GM23338 (cell line): Measurements from ENCODE around the gene TMEM178A. TPM values are rescaled to one million over a fixed set of nuclear protein-coding genes. Genes with fewer than 3 reads are reported as not detected.

Source experiments
- ATAC-seq: fragments of 200-7000 bp; cut with Tn5 transposase; 3 replicates; pipeline ENCODE4 v1.9.1; 2020
- DNase-seq: peaks from one replicate; pipeline ENCODE4 v3.0.0-alpha.2; 2015; ENCODE audit warnings: low spot score
- H2AFZ ChIP-seq: fragments of 200-600 bp; sonication (generic); 2 replicates; pipeline ENCODE4 v1.8.0; 2016; ENCODE audit warnings: antibody characterized with exemption, mild to moderate bottlenecking, moderate library complexity
- H3F3A ChIP-seq: fragments of 200-600 bp; sonication (generic); replicated peaks from 2 replicates; pipeline ENCODE4 v1.8.0; 2017; ENCODE audit warnings: antibody characterized with exemption, mixed run types, low read depth
- H3K27ac ChIP-seq: fragments of 200-600 bp; sonication (generic); 2 replicates; pipeline ENCODE4 v1.6.1; 2016; ENCODE audit warnings: low read depth
- H3K27me3 ChIP-seq: fragments of 200-600 bp; sonication (generic); 2 replicates; pipeline ENCODE4 v1.8.0; 2016; ENCODE audit warnings: mild to moderate bottlenecking, mixed run types, moderate library complexity; ENCODE audit not compliant: insufficient read depth
- H3K36me3 ChIP-seq: fragments of 200-600 bp; sonication (generic); 2 replicates; pipeline ENCODE4 v1.8.0; 2016; ENCODE audit warnings: mild to moderate bottlenecking; ENCODE audit not compliant: insufficient read depth
- H3K4me1 ChIP-seq: fragments of 200-600 bp; sonication (generic); 2 replicates; pipeline ENCODE4 v1.8.0; 2016; ENCODE audit warnings: mild to moderate bottlenecking, moderate library complexity; ENCODE audit not compliant: insufficient read depth
- H3K4me2 ChIP-seq: fragments of 200-600 bp; sonication (generic); 2 replicates; pipeline ENCODE4 v1.7.1; 2017; ENCODE audit warnings: mixed run types
- H3K4me3 ChIP-seq: fragments of 200-600 bp; sonication (generic); 2 replicates; pipeline ENCODE4 v1.6.1; 2016; ENCODE audit warnings: mixed run types
- H3K79me2 ChIP-seq: fragments of 200-600 bp; sonication (generic); replicated peaks from 2 replicates; pipeline ENCODE4 v1.8.0; 2017; ENCODE audit warnings: mild to moderate bottlenecking; ENCODE audit not compliant: insufficient read depth
- H3K9me2 ChIP-seq: fragments of 200-600 bp; sonication (generic); 2 replicates; pipeline ENCODE4 v1.8.0; 2017; ENCODE audit not compliant: insufficient read depth
- H4K20me1 ChIP-seq: fragments of 200-600 bp; sonication (generic); replicated peaks from 2 replicates; pipeline ENCODE4 v1.8.0; 2017; ENCODE audit warnings: mild to moderate bottlenecking; ENCODE audit not compliant: insufficient read depth
- H3K27ac Mint-ChIP-seq: 2 replicates; pipeline ENCODE4 v1.8.0; 2020; ENCODE audit warnings: inconsistent platforms, mild to moderate bottlenecking, moderate library complexity, mixed read lengths
- H3K27me3 Mint-ChIP-seq: 3 replicates; pipeline ENCODE4 v1.8.0; 2022; ENCODE audit warnings: low read depth, mild to moderate bottlenecking, moderate library complexity, mixed read lengths, inconsistent platforms; ENCODE audit not compliant: insufficient read depth, poor library complexity
- H3K36me3 Mint-ChIP-seq: 3 replicates; pipeline ENCODE4 v1.8.0; 2021; ENCODE audit warnings: low read depth, mild to moderate bottlenecking, inconsistent platforms, moderate library complexity, mixed read lengths
- H3K4me1 Mint-ChIP-seq: 3 replicates; pipeline ENCODE4 v1.8.0; 2020; ENCODE audit warnings: mild to moderate bottlenecking, inconsistent platforms, mixed read lengths
- H3K4me3 Mint-ChIP-seq: 3 replicates; pipeline ENCODE4 v1.8.0; 2021; ENCODE audit warnings: moderate library complexity, mild to moderate bottlenecking, inconsistent platforms, mixed read lengths
- H3K9me3 Mint-ChIP-seq: 3 replicates; pipeline ENCODE4 v1.8.0; 2020; ENCODE audit warnings: moderate library complexity, mild to moderate bottlenecking, inconsistent platforms, mixed read lengths
- JUNB ChIP-seq: IDR thresholded peaks from one replicate; pipeline ENCODE4 v1.6.1; 2016; ENCODE audit warnings: antibody characterized with exemption; ENCODE audit not compliant: unreplicated experiment
- POLR2AphosphoS5 ChIP-seq: IDR thresholded peaks from 2 replicates; pipeline ENCODE4 v1.6.1; 2016; ENCODE audit warnings: antibody characterized with exemption, low read depth
- STAT1 ChIP-seq: IDR thresholded peaks from one replicate; pipeline ENCODE4 v1.6.1; 2016; ENCODE audit warnings: antibody characterized with exemption; ENCODE audit not compliant: unreplicated experiment
- ZNF114 ChIP-seq: fragments of 250-450 bp; sonication (Bioruptor Pico); IDR thresholded peaks from 2 replicates; pipeline ENCODE4 v1.5.0; 2020; ENCODE audit warnings: mild to moderate bottlenecking, moderate library complexity
- polyA plus RNA-seq: library from polyadenylated mRNA; unstranded; fragments of >200 nt; fragmentation: Nextera tagmentation; extraction: Ambion mirVana; gene quantifications from 2 replicates; pipeline ENCODE4 v1.2.1, GENCODE V29; 2016
- total RNA-seq: library from RNA; depleted of rRNA; stranded (reverse); fragments of >200 nt; shearing (Covaris generic); gene quantifications from 2 replicates; pipeline ENCODE4 v1.2.3, GENCODE V29; 2014
- TF ChIP-seq, protein P1 (sequence below): IDR thresholded peaks from one replicate; pipeline ENCODE4 v1.6.1; 2018; ENCODE audit warnings: antibody characterized with exemption; ENCODE audit not compliant: unreplicated experiment
- TF ChIP-seq, protein P2 (sequence below): fragments of 250-450 bp; sonication (Bioruptor Pico); IDR thresholded peaks from 2 replicates; pipeline ENCODE4 v1.5.0; 2020; ENCODE audit warnings: mild to moderate bottlenecking, moderate library complexity
- TF ChIP-seq, protein P3 (sequence below): IDR thresholded peaks from 2 replicates; pipeline ENCODE4 v1.6.1; 2016; ENCODE audit warnings: antibody characterized with exemption

Gene TMEM178A
- total and polyA plus RNA-seq, 2 experiments from 2014 or later, result 10.3 to 12.3 TPM

DNA sequence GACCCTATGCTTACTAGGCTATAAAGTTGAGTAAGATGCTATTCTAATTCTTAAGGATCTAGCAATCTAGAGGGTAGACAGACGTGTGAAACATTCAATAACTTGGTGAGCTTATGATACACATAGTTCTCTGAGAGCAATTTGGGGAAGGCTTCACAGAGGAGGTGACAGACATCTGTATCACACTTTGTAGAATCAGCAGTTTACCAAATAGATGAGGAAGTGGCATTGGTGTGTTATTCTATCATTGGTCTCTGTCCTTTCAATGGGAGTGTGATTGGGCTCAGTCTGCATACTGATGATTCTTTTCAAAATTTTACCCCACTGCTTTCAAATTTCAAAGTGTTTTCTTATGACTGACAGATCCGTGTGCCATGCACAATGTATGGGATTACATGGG is 47.0 kb upstream of the TMEM178A start (continued):
- TF ChIP-seq, protein P1, sequence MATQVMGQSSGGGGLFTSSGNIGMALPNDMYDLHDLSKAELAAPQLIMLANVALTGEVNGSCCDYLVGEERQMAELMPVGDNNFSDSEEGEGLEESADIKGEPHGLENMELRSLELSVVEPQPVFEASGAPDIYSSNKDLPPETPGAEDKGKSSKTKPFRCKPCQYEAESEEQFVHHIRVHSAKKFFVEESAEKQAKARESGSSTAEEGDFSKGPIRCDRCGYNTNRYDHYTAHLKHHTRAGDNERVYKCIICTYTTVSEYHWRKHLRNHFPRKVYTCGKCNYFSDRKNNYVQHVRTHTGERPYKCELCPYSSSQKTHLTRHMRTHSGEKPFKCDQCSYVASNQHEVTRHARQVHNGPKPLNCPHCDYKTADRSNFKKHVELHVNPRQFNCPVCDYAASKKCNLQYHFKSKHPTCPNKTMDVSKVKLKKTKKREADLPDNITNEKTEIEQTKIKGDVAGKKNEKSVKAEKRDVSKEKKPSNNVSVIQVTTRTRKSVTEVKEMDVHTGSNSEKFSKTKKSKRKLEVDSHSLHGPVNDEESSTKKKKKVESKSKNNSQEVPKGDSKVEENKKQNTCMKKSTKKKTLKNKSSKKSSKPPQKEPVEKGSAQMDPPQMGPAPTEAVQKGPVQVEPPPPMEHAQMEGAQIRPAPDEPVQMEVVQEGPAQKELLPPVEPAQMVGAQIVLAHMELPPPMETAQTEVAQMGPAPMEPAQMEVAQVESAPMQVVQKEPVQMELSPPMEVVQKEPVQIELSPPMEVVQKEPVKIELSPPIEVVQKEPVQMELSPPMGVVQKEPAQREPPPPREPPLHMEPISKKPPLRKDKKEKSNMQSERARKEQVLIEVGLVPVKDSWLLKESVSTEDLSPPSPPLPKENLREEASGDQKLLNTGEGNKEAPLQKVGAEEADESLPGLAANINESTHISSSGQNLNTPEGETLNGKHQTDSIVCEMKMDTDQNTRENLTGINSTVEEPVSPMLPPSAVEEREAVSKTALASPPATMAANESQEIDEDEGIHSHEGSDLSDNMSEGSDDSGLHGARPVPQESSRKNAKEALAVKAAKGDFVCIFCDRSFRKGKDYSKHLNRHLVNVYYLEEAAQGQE, result no peak
- TF ChIP-seq POLR2AphosphoS5, result no peak
- no peak for TF ChIP-seq STAT1

DNA sequence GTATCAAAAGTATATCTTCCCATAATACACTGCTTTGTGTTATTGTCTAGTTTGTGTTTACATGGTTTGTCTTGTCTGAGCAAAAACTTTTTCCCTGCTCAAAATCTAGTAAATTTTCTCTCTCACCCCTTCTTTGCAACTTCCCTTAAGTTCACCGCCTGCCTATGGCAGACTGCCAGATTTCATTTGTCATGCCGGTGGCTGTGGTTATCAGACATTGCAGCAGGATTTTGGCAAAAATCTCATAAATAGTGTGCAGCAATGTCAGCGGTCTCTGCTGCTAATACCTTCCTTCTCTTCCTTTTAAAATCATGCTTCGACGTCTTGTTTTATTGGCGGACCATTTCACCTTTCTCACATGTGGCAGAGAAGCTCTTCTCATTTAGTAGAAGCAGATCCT is 45.6 kb upstream of the TMEM178A start:
- no peak overlapping the region for H3K27ac ChIP-seq
- ATAC-seq, result no peak
- no peak overlapping the region for H3K27ac Mint-ChIP-seq
- no peaks in the 10 kb centered on the region for H3K36me3 ChIP-seq
- H3K79me2 ChIP-seq, result no peaks in the 10 kb centered on the region
- DNase-seq, result no peak
- no peak overlapping the region for H3K4me2 ChIP-seq
- H3K36me3 Mint-ChIP-seq, result no peaks in the 10 kb centered on the region
- TF ChIP-seq ZNF114 (CRISPR knock-in tag) (no peak), JUNB (no peak), POLR2AphosphoS5 (no peak)
- TF ChIP-seq, protein P2, sequence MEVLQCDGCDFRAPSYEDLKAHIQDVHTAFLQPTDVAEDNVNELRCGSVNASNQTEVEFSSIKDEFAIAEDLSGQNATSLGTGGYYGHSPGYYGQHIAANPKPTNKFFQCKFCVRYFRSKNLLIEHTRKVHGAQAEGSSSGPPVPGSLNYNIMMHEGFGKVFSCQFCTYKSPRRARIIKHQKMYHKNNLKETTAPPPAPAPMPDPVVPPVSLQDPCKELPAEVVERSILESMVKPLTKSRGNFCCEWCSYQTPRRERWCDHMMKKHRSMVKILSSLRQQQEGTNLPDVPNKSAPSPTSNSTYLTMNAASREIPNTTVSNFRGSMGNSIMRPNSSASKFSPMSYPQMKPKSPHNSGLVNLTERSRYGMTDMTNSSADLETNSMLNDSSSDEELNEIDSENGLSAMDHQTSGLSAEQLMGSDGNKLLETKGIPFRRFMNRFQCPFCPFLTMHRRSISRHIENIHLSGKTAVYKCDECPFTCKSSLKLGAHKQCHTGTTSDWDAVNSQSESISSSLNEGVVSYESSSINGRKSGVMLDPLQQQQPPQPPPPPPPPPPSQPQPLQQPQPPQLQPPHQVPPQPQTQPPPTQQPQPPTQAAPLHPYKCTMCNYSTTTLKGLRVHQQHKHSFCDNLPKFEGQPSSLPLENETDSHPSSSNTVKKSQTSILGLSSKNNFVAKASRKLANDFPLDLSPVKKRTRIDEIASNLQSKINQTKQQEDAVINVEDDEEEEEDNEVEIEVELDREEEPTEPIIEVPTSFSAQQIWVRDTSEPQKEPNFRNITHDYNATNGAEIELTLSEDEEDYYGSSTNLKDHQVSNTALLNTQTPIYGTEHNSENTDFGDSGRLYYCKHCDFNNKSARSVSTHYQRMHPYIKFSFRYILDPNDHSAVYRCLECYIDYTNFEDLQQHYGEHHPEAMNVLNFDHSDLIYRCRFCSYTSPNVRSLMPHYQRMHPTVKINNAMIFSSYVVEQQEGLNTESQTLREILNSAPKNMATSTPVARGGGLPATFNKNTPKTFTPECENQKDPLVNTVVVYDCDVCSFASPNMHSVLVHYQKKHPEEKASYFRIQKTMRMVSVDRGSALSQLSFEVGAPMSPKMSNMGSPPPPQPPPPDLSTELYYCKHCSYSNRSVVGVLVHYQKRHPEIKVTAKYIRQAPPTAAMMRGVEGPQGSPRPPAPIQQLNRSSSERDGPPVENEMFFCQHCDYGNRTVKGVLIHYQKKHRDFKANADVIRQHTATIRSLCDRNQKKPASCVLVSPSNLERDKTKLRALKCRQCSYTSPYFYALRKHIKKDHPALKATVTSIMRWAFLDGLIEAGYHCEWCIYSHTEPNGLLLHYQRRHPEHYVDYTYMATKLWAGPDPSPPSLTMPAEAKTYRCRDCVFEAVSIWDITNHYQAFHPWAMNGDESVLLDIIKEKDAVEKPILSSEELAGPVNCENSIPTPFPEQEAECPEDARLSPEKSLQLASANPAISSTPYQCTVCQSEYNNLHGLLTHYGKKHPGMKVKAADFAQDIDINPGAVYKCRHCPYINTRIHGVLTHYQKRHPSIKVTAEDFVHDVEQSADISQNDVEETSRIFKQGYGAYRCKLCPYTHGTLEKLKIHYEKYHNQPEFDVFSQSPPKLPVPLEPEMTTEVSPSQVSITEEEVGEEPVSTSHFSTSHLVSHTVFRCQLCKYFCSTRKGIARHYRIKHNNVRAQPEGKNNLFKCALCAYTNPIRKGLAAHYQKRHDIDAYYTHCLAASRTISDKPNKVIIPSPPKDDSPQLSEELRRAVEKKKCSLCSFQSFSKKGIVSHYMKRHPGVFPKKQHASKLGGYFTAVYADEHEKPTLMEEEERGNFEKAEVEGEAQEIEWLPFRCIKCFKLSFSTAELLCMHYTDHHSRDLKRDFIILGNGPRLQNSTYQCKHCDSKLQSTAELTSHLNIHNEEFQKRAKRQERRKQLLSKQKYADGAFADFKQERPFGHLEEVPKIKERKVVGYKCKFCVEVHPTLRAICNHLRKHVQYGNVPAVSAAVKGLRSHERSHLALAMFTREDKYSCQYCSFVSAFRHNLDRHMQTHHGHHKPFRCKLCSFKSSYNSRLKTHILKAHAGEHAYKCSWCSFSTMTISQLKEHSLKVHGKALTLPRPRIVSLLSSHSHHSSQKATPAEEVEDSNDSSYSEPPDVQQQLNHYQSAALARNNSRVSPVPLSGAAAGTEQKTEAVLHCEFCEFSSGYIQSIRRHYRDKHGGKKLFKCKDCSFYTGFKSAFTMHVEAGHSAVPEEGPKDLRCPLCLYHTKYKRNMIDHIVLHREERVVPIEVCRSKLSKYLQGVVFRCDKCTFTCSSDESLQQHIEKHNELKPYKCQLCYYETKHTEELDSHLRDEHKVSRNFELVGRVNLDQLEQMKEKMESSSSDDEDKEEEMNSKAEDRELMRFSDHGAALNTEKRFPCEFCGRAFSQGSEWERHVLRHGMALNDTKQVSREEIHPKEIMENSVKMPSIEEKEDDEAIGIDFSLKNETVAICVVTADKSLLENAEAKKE (CRISPR knock-in tag), result no peak
- TF ChIP-seq, protein P3, sequence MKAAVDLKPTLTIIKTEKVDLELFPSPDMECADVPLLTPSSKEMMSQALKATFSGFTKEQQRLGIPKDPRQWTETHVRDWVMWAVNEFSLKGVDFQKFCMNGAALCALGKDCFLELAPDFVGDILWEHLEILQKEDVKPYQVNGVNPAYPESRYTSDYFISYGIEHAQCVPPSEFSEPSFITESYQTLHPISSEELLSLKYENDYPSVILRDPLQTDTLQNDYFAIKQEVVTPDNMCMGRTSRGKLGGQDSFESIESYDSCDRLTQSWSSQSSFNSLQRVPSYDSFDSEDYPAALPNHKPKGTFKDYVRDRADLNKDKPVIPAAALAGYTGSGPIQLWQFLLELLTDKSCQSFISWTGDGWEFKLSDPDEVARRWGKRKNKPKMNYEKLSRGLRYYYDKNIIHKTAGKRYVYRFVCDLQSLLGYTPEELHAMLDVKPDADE, result no peak
- H2AFZ ChIP-seq, result no peak overlapping the region
- H3F3A ChIP-seq, result no peaks in the 10 kb centered on the region; the same call in 1 of the 2 replicates
- peaks cover 11% of the 10 kb centered on the region; the same call in 1 of the 2 replicates for H3K4me1 ChIP-seq
- peaks cover 2% of the 10 kb centered on the region for H3K27me3 Mint-ChIP-seq
- peaks cover 2% of the 10 kb centered on the region; the same call in 2 of the 3 replicates for H3K4me1 Mint-ChIP-seq
- no peak overlapping the region for H3K4me3 ChIP-seq
- no peaks in the 10 kb centered on the region for H3K9me3 Mint-ChIP-seq
- H3K27me3 ChIP-seq, result no peaks in the 10 kb centered on the region
- H4K20me1 ChIP-seq, result no peaks in the 10 kb centered on the region
- no peak overlapping the region for H3K4me3 Mint-ChIP-seq
- 0 out of 2 replicates have a peak, but pooled peaks cover 4% of the 10 kb centered on the region for H3K9me2 ChIP-seq
